Liver (tissue), 9 donors: Measurements from ENCODE around the gene CLPSL2. TPM values are rescaled to one million over a fixed set of nuclear protein-coding genes. Genes with fewer than 3 reads are reported as not detected.

Experiments used
- DNase-seq: peaks from one replicate; pipeline ENCODE4 v3.0.0-alpha.2; 2017; ENCODE audit warnings: low spot score
- H3K27ac ChIP-seq, 2 donors: one replicate each; pipeline ENCODE4 v1.7.0; 2013; ENCODE audit warnings: inconsistent platforms in 2 of 2, low read length in 2 of 2, control low read depth in 1 of 2, low read depth in 1 of 2, mild to moderate bottlenecking in 1 of 2
- H3K27me3 ChIP-seq, 4 donors: one replicate each; pipeline versions ENCODE4 v1.6.1 to v1.7.0; 2013; ENCODE audit warnings: low read length in 3 of 4, inconsistent platforms in 1 of 4, mild to moderate bottlenecking in 1 of 4, moderate library complexity in 1 of 4; ENCODE audit not compliant: control insufficient read depth in 4 of 4, insufficient read depth in 4 of 4
- H3K36me3 ChIP-seq, 4 donors: one replicate each; pipeline versions ENCODE4 v1.6.1 to v1.7.0; 2013; ENCODE audit warnings: low read length in 3 of 4, mild to moderate bottlenecking in 3 of 4, low read depth in 1 of 4, moderate library complexity in 1 of 4; ENCODE audit not compliant: control insufficient read depth in 4 of 4, insufficient read depth in 3 of 4
- H3K4me1 ChIP-seq, 4 donors: one replicate each; pipeline versions ENCODE4 v1.6.1 to v1.7.0; 2013; ENCODE audit warnings: low read length in 3 of 4, mild to moderate bottlenecking in 3 of 4, moderate library complexity in 1 of 4; ENCODE audit not compliant: control insufficient read depth in 4 of 4, insufficient read depth in 4 of 4
- H3K4me3 ChIP-seq, 3 donors: one replicate each; pipeline versions ENCODE4 v1.6.1 to v1.7.0; 2013; ENCODE audit warnings: low read length in 3 of 3, control low read depth in 1 of 3, low read depth in 1 of 3, mild to moderate bottlenecking in 1 of 3
- H3K9ac ChIP-seq, 2 donors: one replicate each; pipeline ENCODE4 v1.7.0; 2013; ENCODE audit warnings: low read length in 2 of 2, mild to moderate bottlenecking in 2 of 2, moderate library complexity in 2 of 2, control low read depth in 1 of 2, low read depth in 1 of 2
- H3K9me3 ChIP-seq, 4 donors: one replicate each; pipeline versions ENCODE4 v1.6.1 to v1.7.0; 2013; ENCODE audit warnings: low read length in 3 of 4; ENCODE audit not compliant: control insufficient read depth in 4 of 4
- ATF3 ChIP-seq: IDR thresholded peaks from 2 replicates; pipeline ENCODE4 v1.6.1; 2016; ENCODE audit warnings: antibody characterized with exemption
- EGR1 ChIP-seq, 2 donors: IDR thresholded peaks; 2 replicates each; pipeline ENCODE4 v1.6.1; 2016 to 2018; ENCODE audit warnings: antibody characterized with exemption in 2 of 2, low read depth in 2 of 2
- FOXA1 ChIP-seq: IDR thresholded peaks from 2 replicates; pipeline ENCODE4 v1.6.1; 2016; ENCODE audit warnings: antibody characterized with exemption
- FOXA2 ChIP-seq: IDR thresholded peaks from 2 replicates; pipeline ENCODE4 v1.6.1; 2016; ENCODE audit warnings: antibody characterized with exemption
- GABPA ChIP-seq, 2 donors: IDR thresholded peaks in 1 of 2; conservative IDR thresholded peaks in 1 of 2; 2 replicates each; pipeline ENCODE4 v1.6.1; 2016; ENCODE audit warnings: antibody characterized with exemption in 2 of 2, mild to moderate bottlenecking in 1 of 2, moderate library complexity in 1 of 2
- JUND ChIP-seq, 2 donors: IDR thresholded peaks; 2 replicates each; pipeline ENCODE4 v1.6.1; 2016; ENCODE audit warnings: antibody characterized with exemption in 2 of 2
- MAX ChIP-seq: IDR thresholded peaks from 2 replicates; pipeline ENCODE4 v1.6.1; 2016; ENCODE audit warnings: antibody characterized with exemption
- RAD21 ChIP-seq, 2 donors: IDR thresholded peaks; 2 replicates each; pipeline ENCODE4 v1.6.1; 2016; ENCODE audit warnings: antibody characterized with exemption in 2 of 2, mild to moderate bottlenecking in 2 of 2
- REST ChIP-seq: IDR thresholded peaks from 2 replicates; pipeline ENCODE4 v1.6.1; 2016; ENCODE audit warnings: antibody characterized with exemption, mild to moderate bottlenecking
- TAF1 ChIP-seq: conservative IDR thresholded peaks from 2 replicates; pipeline ENCODE4 v1.6.1; 2016; ENCODE audit warnings: antibody characterized with exemption, mild to moderate bottlenecking
- YY1 ChIP-seq: IDR thresholded peaks from 2 replicates; pipeline ENCODE4 v1.6.1; 2016; ENCODE audit warnings: antibody characterized with exemption, mild to moderate bottlenecking
- WGBS: extraction: QIAGEN DNeasy Blood & Tissue Kit; methylation state at CpG from one replicate; pipeline ENCODE4 v1.1.7; 2013; 5-methylcytosine and 5-hydroxymethylcytosine counted together
- polyA plus RNA-seq, 2 donors: library from polyadenylated mRNA; stranded (reverse) in 1 of 2; unstranded in 1 of 2; fragments of 200-250 nt in 1 of 2; fragments of >200 nt in 1 of 2; fragmentation: Nextera tagmentation in 1 of 2; extraction: Ambion mirVana in 1 of 2; gene quantifications; one replicate each; pipeline versions ENCODE4 v1.2.1 to v1.2.3, GENCODE V29; 2013 to 2015
- total RNA-seq, 2 donors: library from RNA; depleted of rRNA; stranded (reverse); fragments of >200 nt; gene quantifications; one replicate each; pipeline ENCODE4 v1.2.3, GENCODE V29; 2014
- donor health status: healthy.
- donor health status: healthy.
- donor health status: healthy.
- donor health status: healthy.
- donor health status: healthy.

The CLPSL2 gene
- total and polyA plus RNA-seq, 4 donors: not detected

- 86% methylated on average over 6 of the region's 6 CpGs for WGBS
- TF ChIP-seq GABPA (IDR thresholded peaks at IDR 0.05 in 1 of 2, conservative IDR thresholded peaks at IDR 0.05 in 1 of 2) (no peak), REST (no peak), RAD21 (IDR thresholded peaks at IDR 0.05) (no peak), MAX (no peak), YY1 (no peak), ATF3 (no peak), EGR1 (IDR thresholded peaks at IDR 0.05; ENCODE audit: low read depth in 2 of 2) (no peak), FOXA1 (no peak), FOXA2 (no peak)
- Histone ChIP-seq H3K9ac (no peak overlapping the region), H3K4me1 (no peaks in the 10 kb centered on the region), H3K4me3 (no peak overlapping the region), H3K36me3 (no peaks in the 10 kb centered on the region), H3K27me3 (no peaks in the 10 kb centered on the region), H3K9me3 (no peaks in the 10 kb centered on the region), H3K27ac (no peak overlapping the region)
- no peak for DNase-seq
Measured at GRCh38 chr6:35811699-35811995, 35.2 kb downstream of the CLPSL2 start.

GRCh38 chr6:35817515-35817914 is 41.1 kb downstream of the CLPSL2 start:
- H3K27me3 ChIP-seq: no peaks in the 10 kb centered on the region
- H3K9ac ChIP-seq: no peak overlapping the region
- H3K4me3 ChIP-seq: no peak overlapping the region
- no peak for DNase-seq
- H3K9me3 ChIP-seq: peaks cover 0 to 3% (median 0%) of the 10 kb centered on the region in 4 donors
- no peak for TF ChIP-seq FOXA1
- no peak for TF ChIP-seq YY1
- no peak for TF ChIP-seq TAF1
- TF ChIP-seq ATF3: no peak
- TF ChIP-seq JUND (IDR thresholded peaks at IDR 0.05): no peak
- no peak for TF ChIP-seq FOXA2
- no peak for TF ChIP-seq GABPA (IDR thresholded peaks at IDR 0.05 in 1 of 2, conservative IDR thresholded peaks at IDR 0.05 in 1 of 2)
- no peak for TF ChIP-seq REST
- TF ChIP-seq MAX: no peak
- TF ChIP-seq EGR1 (IDR thresholded peaks at IDR 0.05; ENCODE audit: low read depth in 2 of 2): no peak
- no peaks in the 10 kb centered on the region for H3K4me1 ChIP-seq
- H3K27ac ChIP-seq: no peak overlapping the region
- no peaks in the 10 kb centered on the region for H3K36me3 ChIP-seq
